ENCODE results near the gene PTTG2.
"Not testable (repeated sequence)": the region's sequence is repeated elsewhere in the genome, so short reads cannot be mapped to it uniquely, and the experiment has no call there.

The PTTG2 gene

GRCh38 chr4:37960098-37960497, at the start of gene PTTG2:
TSS of gene PTTG2 (plus strand) at chr4:37960398. CDS start at chr4:37960435, 37 bp downstream.
- DNase-seq (ENCODE audit: low read depth) = no peak

- no peak for DNase-seq (ENCODE audit: low read depth)
Measured at GRCh38 chr4:37914539-37914938, 45.7 kb upstream of the PTTG2 start.

- no peak for DNase-seq (ENCODE audit: low read depth)
Measured at GRCh38 chr4:37917388-37917787, 42.8 kb upstream of the PTTG2 start.

- DNase-seq (ENCODE audit: low read depth) = no peak
Measured at GRCh38 chr4:37918653-37919052, 41.5 kb upstream of the PTTG2 start.

- no peak for DNase-seq (ENCODE audit: low read depth)
Measured at GRCh38 chr4:37922328-37922727, 37.9 kb upstream of the PTTG2 start.

- DNase-seq (ENCODE audit: low read depth) = not testable (repeated sequence)
Measured at GRCh38 chr4:37923089-37923488, 37.1 kb upstream of the PTTG2 start.

- DNase-seq (ENCODE audit: low read depth) = no peak
Measured at GRCh38 chr4:37924946-37925345, 35.3 kb upstream of the PTTG2 start.

GRCh38 chr4:37927434-37927833, 32.8 kb upstream of the PTTG2 start:
- DNase-seq (ENCODE audit: low read depth) = no peak

GRCh38 chr4:37928426-37929416, 31.5 kb upstream of the PTTG2 start:
- DNase-seq (ENCODE audit: low read depth) = no peak

- no peak for DNase-seq (ENCODE audit: low read depth)
Measured at GRCh38 chr4:37934096-37934495, 26.1 kb upstream of the PTTG2 start.

GRCh38 chr4:37934609-37935008, 25.6 kb upstream of the PTTG2 start:
- DNase-seq (ENCODE audit: low read depth) = no peak

- DNase-seq (ENCODE audit: low read depth) = no peak
Measured at GRCh38 chr4:37935026-37935425, 25.2 kb upstream of the PTTG2 start.

- no peak for DNase-seq (ENCODE audit: low read depth)
Measured at GRCh38 chr4:37936889-37937498, 23.2 kb upstream of the PTTG2 start.

GRCh38 chr4:37938208-37938607, 22.0 kb upstream of the PTTG2 start:
- no peak for DNase-seq (ENCODE audit: low read depth)

- no peak for DNase-seq (ENCODE audit: low read depth)
Measured at GRCh38 chr4:37946503-37947179, 13.6 kb upstream of the PTTG2 start.

- DNase-seq (ENCODE audit: low read depth) = no peak
Measured at GRCh38 chr4:37948542-37948941, 11.7 kb upstream of the PTTG2 start.

- no peak for DNase-seq (ENCODE audit: low read depth)
Measured at GRCh38 chr4:37949636-37950426, 10.4 kb upstream of the PTTG2 start.

- DNase-seq (ENCODE audit: low read depth) = no peak
Measured at GRCh38 chr4:37951461-37952352, 8.5 kb upstream of the PTTG2 start.

GRCh38 chr4:37953156-37953555, 7.0 kb upstream of the PTTG2 start:
- no peak for DNase-seq (ENCODE audit: low read depth)

- no peak for DNase-seq (ENCODE audit: low read depth)
Measured at GRCh38 chr4:37953620-37954293, 6.4 kb upstream of the PTTG2 start.

Data from HS-27A (cell line).